Measurements from ENCODE around the gene TMEM120B.
A peak's percentile ranks its signal among the peaks of the same experiment; 100 is the strongest.
"Not testable (repeated sequence)": the region's sequence is repeated elsewhere in the genome, so short reads cannot be mapped to it uniquely, and the experiment has no call there.

TMEM120B gene

DNA sequence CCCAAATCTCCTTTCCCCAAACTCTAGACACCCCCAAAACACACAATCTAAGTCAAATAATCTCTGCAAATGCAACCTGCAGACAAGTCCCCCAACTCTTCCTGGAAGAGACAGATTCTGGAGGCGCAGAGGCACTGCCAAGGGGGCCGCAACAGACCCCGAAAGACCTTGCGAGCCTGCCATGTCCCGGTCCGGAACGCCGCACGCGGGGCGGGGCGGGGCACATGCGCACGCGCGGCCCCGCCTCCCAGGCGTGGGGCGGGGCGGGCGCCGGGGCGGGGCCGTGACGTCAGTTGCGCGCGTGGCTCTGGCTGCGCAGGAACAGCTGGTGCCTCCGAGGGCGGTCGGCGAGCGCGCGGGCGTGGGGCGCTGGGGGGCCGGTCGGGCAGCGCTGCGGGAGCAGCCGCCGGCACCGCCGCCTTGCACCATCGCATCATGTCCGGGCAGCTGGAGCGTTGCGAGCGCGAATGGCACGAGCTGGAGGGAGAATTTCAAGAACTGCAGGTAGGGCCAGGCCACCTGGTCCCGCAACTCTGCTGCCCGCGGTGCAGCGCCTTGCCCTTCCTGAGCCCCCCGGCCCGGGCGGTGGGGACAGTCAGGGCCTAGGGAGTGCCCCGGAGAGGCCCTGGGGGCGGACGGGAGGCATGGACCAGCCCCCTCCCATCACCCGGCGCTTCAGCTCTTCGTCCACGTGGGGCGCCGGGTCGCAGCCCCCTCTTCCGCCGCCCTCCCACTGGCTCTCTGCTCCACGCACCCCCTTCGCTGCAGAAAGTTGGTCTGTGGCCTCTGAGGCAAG is at the start of gene TMEM120B:
Gene TMEM120B, plus strand, starts transcription at position 292 of the 796 bp plus-strand sequence. Its CDS starts 144 bp downstream, at position 436.
- DNase-seq: no peak

DNA sequence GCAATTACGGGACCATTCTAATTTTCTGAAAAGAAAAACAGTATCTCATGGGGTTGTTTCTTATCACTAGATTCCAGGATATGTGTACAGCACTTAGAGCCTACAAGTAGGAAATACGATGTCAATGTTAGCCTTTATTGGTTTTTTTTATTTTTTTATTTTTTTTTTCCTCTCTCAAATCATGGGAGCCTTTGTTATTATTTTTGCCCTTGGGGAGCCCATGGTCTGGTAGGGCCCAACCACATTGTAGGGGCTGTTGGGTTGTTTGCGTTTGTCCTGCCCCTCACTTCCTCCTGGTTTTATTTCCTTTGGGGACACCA is 49.0 kb upstream of the TMEM120B start:
- no peak for DNase-seq

DNA sequence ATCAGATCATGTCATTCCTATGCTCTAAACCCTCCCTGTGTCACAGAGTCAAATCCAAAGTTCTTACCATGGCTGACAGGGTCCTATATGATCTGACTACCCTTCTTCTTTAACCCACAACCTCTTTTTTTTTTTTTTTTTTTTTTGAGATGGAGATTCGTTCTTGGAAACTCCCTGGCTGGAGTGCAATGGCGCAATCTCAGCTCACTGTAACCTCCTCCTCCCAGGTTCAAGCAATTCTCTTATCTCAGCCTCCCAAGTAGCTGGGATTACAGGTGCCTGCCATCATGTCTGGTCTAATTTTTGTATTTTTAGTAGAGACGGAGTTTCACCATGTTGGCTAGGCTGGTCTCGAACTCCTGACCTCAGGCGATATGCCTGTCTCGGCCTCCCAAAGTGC is 45.7 kb upstream of the TMEM120B start:
- not testable (repeated sequence) for DNase-seq

DNA sequence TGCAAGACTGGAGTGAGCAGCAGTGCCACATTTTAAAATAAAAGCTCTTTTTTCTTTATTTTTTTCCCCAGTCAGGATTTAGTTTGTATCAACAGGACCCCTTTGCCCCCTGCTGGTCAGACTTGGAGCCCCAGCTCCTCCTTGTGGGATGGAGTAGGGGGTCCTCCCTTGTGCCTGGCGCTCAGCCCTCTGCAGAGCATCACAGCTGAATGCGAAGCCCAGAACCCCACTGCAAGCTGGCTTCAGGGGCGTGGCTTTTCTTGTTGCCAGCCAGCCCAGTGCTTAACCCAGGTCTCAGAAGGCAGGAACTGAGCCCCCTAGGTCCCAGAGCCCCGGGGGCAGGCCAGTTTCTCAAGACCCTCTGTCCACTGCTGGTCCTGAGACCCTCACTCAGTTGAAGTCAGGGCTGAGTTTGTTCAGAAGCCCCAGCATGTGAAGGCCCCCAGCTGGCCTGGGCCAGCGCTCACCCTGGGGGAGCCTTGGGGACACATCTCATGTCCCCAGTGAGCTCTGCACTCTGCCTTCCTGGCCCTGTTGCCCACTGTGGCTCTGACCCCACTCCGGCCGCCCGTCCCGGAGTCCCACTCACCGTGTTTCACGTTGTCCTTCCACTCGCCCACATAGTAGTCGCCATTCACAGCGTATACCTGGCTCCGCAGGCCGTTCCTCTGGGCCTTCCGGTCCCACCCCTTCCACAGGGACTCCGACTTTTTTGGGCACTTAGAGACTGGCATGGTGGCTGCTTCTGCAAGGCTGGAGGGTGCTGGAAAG is 43.6 kb upstream of the TMEM120B start:
- no peak for DNase-seq

DNA sequence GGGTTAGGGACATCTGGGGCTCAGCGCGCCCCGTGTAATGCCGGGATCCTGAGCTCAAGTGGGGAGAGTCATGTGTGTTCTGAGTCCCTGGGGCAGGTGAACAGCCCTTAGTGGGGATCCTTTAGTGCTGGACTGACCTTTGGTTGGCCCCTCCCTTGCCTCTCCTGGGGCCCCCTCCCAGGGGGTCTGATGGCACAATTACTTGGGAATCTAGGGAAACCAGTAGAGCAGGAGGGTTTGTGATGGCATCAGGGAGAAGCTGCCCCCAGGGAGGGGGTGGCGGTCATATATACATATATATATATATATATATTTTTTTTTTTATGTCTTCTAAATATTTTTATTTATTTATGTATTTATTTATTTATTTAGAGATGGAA is 43.0 kb upstream of the TMEM120B start, which contains the start of gene MORN3:
Gene MORN3, minus strand, starts transcription at position 134 of the 380 bp plus-strand sequence. CDS start 171 bp downstream, outside the sequence.
- no peak for DNase-seq

DNA sequence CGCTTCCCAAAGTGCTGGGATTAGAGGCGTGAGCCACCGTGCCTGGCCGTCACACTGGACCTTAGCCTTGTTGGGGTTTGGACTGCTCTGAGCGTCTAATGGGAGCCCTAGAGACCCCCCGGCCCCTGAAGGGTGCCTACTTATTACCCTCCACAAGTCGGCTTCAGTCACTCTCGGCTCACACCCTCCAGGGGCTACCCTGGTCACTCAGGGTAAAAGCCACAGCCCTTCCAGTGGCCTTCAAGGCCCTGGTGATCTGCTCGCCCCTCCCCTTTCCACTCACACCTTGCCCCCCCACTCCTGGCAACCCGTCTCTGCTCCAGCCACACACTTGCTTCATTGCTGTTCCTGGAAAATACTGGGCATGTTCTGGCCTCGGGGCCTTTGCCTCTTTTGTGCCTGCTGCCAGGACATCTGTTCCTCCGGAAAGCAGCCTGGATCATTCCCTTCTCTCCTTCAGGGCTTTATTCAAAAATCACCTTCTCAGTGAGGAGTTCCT is 39.5 kb upstream of the TMEM120B start:
- no peak for DNase-seq

DNA sequence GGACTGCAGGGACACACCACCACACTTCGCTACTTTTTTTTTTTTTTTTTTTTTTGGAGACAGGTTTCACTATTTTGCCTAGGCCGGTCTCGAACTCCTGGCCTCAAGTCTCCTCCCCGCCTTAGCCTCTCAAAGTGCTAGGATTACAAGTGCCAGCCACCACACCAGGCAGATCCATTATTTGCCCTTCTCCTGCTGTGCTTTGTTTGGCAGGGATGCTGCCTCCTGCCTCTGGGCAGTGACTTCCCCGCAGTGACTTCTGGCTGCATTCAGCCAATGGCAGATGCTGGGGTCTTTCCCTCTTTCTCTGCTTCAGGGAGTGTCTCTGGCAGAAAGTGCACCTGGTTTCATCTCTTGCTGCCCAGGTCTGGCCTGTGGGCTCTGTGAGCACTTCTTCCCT is 36.4 kb upstream of the TMEM120B start:
- DNase-seq: no peak

DNA sequence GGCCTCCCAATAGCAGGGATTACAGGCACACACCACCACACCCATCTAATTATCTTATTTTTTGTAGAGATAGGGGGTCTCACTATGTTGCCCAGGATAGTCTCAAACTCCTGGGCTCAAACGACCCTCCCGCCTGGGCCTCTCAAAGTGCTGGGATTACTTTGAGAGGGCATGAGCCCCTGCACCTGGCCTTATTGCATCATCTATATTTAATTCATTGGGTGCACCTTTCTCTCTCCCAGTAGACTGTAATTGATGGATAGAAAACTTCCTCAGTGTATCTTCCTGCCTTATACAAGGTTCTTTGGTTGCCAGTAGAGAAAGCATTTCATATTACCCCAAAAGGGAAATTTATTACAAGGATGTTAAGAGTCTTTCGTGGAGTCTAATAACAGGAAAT is 34.2 kb upstream of the TMEM120B start:
- no peak for DNase-seq

DNA sequence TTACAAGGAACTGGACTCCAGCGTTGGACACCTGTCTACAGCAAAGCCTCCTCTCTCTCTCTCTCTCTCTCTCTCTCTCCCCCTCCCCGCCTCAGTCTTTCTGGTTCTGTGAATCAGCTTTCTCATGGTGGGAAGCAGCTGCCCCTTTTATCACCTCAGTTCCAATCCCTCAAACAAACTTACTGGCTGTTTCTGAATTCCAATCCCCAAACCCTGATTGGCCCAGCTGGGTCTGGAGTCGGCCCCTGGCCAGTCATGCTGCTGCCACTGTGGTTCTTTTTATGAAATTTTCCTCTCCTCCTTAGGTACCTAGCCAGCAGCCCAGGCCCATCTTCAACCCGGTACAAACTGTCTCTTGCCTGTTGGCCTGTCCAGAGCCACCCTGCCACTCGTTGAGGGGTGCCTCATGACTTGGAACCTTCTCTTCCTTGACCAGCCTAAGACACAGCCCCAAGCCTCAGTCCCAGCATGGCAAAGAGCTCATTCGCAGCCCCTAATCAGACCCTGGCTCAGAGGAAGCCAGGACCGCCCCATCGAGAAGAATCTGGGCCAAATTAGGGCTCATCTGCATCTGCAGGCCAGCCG is 33.7 kb upstream of the TMEM120B start:
- DNase-seq: no peak

DNA sequence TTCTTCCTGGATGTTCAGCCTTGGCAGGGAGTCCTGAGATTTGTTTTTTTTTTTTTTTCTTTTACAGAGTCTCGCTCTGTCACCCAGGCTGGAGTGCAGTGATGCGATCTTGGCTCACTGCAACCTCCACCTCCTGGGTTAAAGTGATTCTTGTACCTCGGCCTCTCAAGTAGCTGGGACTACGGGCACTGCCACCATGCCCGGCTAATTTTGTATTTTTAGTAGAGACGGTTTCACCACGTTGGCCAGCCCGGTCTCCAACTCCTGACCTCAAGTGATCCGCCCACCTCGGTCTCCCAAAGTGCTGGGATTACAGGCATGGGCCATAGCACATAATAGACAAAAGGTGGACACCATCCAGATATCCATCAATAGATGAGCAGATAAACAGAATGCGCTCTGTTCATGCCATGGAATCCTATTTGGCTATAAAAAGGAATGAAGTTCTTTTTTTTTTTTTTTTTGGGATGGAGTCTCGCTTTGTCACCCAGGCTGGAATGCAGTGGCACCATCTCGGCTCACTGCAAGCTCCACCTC is 32.8 kb upstream of the TMEM120B start:
- DNase-seq: not testable (repeated sequence)

DNA sequence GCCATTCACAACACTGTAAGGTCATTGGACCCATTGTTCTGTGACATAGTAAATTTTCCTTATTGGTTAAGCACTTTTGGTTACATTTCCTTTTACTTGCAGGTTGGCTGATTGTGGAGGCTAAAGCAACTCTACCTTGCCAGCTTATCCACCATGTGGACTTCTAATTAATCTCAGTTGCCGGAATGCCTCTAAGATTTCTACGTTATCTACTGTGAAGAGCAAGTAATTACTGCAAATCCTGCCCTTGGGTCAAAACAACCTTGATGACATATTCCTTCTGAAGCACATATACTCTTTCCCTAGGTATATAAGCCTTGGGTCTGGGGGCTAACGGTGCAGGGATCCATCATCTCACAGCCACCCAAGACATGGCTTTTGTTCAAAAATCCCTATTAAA is 23.6 kb upstream of the TMEM120B start:
- no peak for DNase-seq

DNA sequence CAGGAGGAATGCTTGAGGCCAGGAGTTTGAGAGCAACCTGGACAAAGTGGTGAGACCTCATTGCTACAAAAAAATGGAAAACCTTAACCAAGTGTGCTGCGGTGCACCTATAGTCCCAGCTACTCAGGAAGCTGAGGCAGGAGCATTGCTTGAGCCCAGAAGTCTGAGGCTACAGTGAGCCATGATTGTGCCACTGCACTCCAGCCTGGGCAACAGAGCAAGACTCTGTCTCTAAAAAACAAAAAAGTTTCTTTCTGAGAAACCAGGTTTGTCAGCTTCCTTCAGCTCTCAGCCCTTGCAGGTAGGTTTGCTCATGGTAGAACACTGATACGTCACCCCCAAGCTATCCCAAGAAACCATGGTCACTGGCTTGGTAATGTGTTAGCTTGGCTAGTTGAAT is 23.1 kb upstream of the TMEM120B start:
- DNase-seq: no peak

DNA sequence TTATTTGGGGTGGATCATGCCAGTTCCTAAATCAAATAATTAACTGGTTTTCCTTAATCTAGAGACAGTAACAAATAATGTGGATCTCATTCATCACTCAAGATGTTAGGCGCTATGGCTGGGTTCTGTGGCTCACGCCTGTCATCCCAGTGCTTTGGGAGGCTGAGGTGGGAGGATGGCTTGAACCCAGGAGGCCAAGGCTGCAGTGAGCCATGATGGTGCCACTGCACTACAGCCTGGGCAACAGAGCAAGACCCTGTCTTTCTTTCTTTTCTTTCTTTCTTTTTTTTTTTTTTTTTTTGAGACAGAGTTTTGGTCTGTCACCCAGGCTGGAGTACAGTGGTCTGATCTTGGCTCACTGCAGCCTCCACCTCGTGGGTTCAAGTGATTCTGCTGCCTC is 19.8 kb upstream of the TMEM120B start:
- DNase-seq: not testable (repeated sequence)

DNA sequence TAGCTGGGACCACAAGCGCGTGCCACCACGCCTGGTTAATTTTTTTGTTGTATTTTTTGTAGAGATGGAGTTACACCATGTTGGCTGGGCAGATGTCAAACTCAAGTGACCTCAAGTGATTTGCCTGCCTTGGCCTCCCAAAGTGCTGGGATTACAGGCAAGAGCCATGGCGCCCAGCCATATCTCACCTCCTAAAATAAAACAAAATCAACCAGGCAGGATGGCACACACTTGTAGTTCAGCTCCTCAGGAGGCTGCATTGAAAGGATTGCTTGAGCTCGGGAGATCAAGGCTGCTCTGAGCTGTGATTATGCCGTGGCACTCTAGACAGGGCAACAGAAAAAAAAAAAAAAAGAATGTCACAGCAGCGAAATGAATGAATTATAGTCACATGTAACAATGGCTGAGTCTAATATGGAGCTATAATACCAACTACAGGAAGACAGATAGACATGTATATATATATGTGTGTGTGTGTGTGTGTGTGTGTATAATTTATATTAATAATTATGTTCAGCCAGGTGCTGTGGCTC is 19.3 kb upstream of the TMEM120B start:
- DNase-seq: no peak

DNA sequence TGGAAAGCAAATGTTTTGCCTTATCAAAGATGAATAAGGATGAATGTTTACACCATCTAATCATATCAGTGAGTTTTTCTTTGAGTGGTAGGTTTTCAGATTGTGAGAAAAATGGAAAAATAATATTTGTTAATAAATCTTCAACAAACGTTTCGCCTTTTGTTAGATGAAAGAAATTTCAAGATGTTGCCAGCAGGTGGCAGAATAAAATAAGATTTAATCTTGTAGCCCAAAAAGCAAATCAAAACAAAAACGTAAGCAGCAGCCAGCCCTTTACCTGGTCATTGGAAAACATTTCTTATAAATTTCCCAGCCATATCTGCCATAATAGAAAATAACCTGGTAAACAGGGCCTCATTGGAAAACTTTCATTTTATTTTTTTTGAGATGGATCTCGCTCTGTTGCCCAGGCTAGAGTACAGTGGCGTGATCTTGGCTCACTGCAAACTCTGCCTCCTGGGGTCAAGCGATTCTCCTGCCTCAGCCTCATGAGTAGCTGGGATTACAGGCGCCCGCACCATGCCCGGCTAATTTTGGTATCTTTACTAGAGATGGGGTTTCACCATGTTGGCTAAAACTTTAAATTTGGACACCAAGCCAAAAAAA is 15.4 kb upstream of the TMEM120B start:
- peak; percentile 23 for DNase-seq

DNA sequence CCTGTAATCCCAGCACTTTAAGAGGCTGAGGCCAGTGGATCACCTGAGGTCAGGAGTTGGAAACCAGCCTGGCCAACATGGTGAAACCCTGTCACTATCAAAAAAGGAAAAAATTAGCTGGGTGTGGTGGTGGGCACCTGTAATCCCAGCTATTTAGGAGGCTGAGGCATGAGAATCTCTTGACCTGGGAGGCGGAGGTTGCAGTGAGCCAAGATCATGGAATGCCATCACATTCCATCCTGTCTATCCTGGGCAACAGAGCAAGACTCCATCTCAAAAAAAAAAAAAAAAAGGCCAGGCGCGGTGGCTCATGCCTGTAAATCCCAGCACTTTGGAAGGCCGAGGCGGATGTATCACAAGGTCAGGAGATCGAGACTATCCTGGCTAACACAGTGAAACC is 14.7 kb upstream of the TMEM120B start:
- not testable (repeated sequence) for DNase-seq

DNA sequence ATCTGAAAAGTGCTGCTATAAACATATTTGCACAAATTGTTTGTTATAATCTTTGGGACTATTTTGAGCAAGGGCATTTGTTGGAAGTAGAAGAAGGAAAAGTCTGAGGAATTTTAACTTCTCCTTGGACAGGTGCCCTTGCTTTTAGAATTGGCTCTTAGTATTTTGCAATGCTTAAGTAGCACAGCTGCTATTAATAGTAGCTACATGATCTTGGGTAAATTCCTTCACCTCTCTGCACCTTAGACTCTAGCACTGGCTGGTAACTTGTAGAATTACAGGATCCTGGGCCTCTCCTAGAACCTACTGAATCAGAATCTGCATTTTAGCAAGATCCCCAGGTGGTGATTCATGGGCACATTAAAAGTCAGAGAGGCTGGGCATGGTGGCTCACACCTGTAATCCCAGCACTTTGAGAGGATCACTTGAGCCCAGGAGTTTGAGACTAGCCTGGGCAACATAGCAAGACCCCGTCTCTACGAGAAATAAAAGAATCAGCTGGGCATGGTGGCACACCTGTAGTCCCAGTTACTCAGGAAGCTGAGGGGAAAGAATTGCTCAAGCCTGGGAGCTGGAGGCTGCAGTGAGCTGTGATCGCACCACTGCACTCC is 10.8 kb upstream of the TMEM120B start:
- DNase-seq: no peak

DNA sequence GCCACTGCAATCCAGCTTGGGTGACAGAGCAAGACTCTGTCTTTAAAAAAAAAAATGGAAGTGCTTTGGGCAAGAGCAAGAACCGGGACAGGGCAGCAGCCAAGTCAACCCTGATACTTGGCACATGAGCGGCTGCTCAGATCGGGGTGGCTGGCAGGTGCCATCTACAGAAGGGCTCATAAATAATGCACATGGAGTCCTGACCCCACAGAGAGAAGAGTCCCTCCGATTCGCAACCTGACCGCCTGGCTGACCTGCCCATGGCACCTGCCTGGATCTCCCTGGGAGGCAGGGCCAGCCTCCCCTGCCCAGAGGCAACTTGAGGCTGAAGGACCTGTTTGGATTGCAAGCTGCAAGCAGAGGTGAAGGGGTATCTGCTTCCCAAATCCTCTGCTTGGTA is 9.6 kb upstream of the TMEM120B start:
- no peak for DNase-seq

DNA sequence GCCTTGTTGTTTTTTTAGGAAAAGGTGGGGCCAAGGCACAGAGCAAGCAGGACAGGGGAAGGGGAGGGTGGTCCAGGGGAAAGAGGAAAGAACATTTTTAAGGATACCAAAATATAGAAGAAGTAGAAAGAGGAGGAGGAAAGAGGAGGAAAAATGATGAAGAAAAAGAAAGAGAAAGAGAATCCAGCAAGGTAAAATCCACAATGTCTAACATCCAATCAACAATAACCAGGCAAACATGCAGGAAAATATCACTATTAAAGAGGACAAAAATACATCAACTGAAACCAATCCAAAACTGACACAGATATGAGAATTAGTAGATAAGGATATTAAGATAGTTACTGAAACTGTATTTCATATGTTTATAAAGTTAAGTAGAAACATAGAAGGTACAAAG is 7.0 kb upstream of the TMEM120B start:
- no peak for DNase-seq

DNA sequence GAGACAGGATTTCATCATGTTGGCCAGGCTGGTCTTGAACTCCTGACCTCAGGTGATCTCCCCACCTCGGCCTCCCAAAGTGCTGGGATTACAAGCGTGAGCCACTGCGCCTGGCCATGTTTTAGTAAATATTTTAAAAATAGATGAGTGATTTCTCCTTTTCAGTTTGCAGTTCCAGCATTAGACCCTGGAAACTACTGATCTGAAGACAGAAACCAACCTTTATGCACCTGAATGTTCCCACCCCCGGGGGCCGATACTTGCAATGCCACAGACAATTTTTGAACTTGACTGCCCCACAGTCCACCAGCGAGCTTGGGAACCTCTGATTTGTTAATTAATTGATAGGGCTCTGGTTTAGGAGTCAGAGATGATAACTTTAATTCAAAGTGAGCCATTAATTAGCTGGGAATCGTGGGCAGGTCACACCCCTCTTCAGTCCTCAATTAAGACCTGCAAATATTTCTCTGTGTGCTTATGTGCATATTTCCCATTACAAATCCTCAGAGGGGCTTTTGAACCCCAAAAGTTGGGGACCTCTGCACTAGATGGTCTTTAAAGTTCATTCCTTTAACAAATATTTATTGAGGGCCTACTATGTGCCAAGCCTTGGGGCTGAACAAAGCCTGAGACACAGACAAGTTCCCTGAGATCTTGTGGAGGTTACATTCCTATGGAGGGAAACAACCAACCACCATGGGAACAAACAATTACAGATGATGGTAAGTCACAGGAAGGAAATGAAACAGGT is 4.1 kb upstream of the TMEM120B start:
- no peak for DNase-seq

DNA sequence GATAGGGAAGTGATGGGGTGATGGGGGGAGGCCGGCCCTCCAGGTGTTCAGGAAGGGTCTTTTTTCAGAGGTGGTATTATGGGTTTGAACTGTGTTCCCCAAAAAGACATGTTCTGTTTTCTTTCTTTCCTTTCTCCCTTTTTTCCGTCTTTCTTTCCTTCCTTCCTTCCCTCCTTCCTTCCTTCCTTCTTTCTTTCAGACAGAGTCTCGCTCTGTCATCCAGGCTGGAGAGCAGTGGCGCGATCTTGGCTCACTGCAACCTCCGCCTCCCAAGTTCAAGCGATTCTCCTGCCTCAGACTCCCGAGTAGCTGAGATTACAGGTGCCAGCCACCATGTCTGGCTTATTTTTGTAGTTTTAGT is 3.5 kb upstream of the TMEM120B start:
- not testable (repeated sequence) for DNase-seq
